Adipocyte (in vitro differentiated cells): ENCODE data around the gene LRRC28.

ENCODE experiments used
- DNase-seq: peaks from one replicate; pipeline ENCODE4 v3.0.0-alpha.2; 2015; ENCODE audit warnings: low read depth
- H3K27me3 ChIP-seq: replicated peaks from 2 replicates; pipeline ENCODE4 v1.7.0; 2013; ENCODE audit warnings: mild to moderate bottlenecking, low read length, moderate library complexity; ENCODE audit not compliant: control insufficient read depth, insufficient read depth
- H3K36me3 ChIP-seq: 2 replicates; pipeline ENCODE4 v1.7.0; 2013; ENCODE audit warnings: low read length, mild to moderate bottlenecking, moderate library complexity; ENCODE audit not compliant: control insufficient read depth, insufficient read depth, severe bottlenecking
- H3K4me1 ChIP-seq: 2 replicates; pipeline ENCODE4 v1.7.0; 2013; ENCODE audit warnings: mild to moderate bottlenecking, low read length, moderate library complexity; ENCODE audit not compliant: control insufficient read depth, insufficient read depth
- H3K4me3 ChIP-seq: 2 replicates; pipeline ENCODE4 v1.7.0; 2013; ENCODE audit warnings: mild to moderate bottlenecking, low read length, moderate library complexity
- H3K9ac ChIP-seq: 2 replicates; pipeline ENCODE4 v1.7.0; 2013; ENCODE audit warnings: mild to moderate bottlenecking, low read length, moderate library complexity
- H3K9me3 ChIP-seq: 2 replicates; pipeline ENCODE4 v1.7.0; 2013; ENCODE audit warnings: mild to moderate bottlenecking, low read length, moderate library complexity; ENCODE audit not compliant: control insufficient read depth

Gene LRRC28

DNA sequence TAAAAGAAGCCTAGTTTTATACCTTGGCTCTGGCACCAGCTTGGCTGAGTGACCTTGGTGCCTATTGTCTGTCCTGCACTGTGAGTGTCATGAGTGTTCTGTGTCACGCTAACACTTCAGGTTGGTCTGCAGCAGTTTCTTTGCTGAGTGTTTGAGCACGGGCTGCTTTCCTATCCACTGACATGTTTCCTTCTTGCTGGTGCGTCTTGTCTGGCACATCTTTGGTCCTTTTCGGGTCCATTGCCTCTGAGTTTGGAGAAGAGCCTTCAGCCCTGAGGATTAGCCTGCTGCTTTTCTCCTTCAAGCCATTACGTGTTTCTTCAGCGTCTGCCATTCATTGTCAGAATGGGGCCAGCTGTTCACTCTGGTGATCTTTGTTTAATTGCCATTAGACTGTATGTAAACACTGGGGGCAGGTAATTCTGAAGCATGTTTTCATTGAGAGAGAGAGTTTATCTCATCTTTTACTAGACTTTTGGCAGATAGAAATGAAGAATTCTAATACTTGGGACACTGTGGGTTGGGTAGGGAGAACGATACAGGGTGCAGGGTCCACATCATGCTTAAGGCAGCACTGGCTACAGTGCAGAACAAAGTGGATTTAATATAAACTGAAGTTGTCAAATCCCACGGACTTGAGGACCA lies 55.5 kb downstream of the LRRC28 start:
- Histone ChIP-seq H3K4me3 (peak overlapping the region; percentile 55), H3K36me3 (no peaks in the 10 kb centered on the region), H3K9me3 (no peaks in the 10 kb centered on the region), H3K4me1 (peaks cover 23% of the 10 kb centered on the region), H3K9ac (no peak overlapping the region), H3K27me3 (no peaks in the 10 kb centered on the region)
- DNase-seq = peak; percentile 13

DNA sequence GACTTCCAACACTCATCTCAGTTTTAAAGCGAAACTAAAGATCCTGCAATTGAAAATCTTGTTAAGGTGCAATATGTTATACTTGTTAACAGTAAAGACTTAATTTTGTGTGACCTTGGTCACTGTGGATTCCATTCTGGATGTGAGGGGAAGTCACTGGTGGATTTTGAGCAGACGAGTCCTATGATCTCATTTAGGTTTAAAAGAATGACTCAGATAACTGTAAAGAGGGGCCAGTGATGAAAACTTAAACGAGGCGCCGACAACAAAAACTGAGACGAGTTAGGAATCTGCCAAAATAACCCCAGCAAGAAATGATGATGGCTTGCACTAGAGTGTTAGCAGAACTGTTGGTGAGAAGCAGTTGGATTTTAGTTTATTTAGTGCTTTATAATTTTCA lies 56.5 kb downstream of the LRRC28 start:
- H3K4me1 ChIP-seq = peaks cover 23% of the 10 kb centered on the region
- H3K36me3 ChIP-seq = no peaks in the 10 kb centered on the region

DNA sequence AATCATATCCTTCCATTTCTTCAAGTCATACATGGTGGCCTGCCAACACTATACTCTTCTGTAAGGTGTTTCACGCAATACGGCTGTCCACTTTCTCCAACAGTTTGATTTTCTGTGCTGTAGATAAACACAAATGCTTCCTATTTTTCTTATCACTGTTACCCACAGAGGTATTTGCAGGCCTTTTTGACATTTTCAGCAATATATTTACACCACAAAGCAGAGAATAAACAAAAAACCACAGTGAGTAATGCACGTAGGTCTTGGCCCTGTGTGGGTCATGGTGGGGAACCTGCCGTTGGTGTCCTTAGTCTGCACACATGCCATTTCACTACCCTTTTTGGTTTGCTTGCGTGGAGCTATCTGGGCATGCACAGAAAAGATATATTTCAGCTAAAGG lies 59.5 kb downstream of the LRRC28 start:
- Histone ChIP-seq H3K27me3 (no peaks in the 10 kb centered on the region), H3K4me1 (peaks cover 20% of the 10 kb centered on the region), H3K4me3 (no peak overlapping the region), H3K36me3 (peaks cover 8% of the 10 kb centered on the region), H3K9ac (no peak overlapping the region), H3K9me3 (peaks cover 15% of the 10 kb centered on the region)
- DNase-seq = no peak

More for the DNA sequence above, 56.5 kb downstream of the LRRC28 start:
- H3K9me3 ChIP-seq = peaks cover 5% of the 10 kb centered on the region
- H3K4me3 ChIP-seq = no peak overlapping the region
- H3K27me3 ChIP-seq = no peaks in the 10 kb centered on the region
- H3K9ac ChIP-seq = no peak overlapping the region
- no peak for DNase-seq

- Histone ChIP-seq H3K36me3 (peaks cover 8% of the 10 kb centered on the region), H3K4me1 (peaks cover 8% of the 10 kb centered on the region), H3K4me3 (no peak overlapping the region), H3K27me3 (no peaks in the 10 kb centered on the region), H3K9me3 (peaks cover 15% of the 10 kb centered on the region), H3K9ac (no peak overlapping the region)
- no peak for DNase-seq
These were observed 60.9 kb downstream of the LRRC28 start for GRCh38 chr15:99312228-99312627.

- peaks cover 8% of the 10 kb centered on the region for H3K4me1 ChIP-seq
- H3K9ac ChIP-seq = no peak overlapping the region
These were observed 61.5 kb downstream of the LRRC28 start for GRCh38 chr15:99312794-99313193.

DNA sequence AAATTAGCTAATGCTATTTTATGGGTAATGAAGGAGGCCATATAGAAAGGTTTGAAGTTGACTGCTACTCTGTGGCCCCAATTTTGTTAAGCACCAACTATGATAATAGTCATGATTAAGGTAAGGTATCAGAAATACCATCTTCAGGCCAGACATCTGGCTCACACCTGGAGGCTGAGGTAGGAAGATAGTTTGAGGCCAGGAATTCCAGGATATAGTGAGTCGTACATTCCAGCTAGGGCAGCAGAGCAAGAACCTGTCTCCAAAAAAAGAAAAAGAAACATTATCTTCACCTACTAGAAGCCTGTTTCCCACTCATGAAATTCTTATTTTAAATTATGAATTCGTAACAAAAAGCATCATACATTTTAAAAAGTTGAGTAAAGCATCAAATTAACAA lies 64.4 kb downstream of the LRRC28 start:
- Histone ChIP-seq H3K9me3 (peaks cover 15% of the 10 kb centered on the region), H3K9ac (no peak overlapping the region), H3K36me3 (peaks cover 8% of the 10 kb centered on the region), H3K27me3 (no peaks in the 10 kb centered on the region), H3K4me3 (no peak overlapping the region), H3K4me1 (peaks cover 1% of the 10 kb centered on the region)
- no peak for DNase-seq

More at GRCh38 chr15:99312794-99313193, 61.5 kb downstream of the LRRC28 start:
- DNase-seq = no peak
- Histone ChIP-seq H3K27me3 (no peaks in the 10 kb centered on the region), H3K4me3 (peak overlapping the region; percentile 17), H3K9me3 (peaks cover 15% of the 10 kb centered on the region), H3K36me3 (peaks cover 8% of the 10 kb centered on the region)

- Histone ChIP-seq H3K27me3 (no peaks in the 10 kb centered on the region), H3K36me3 (no peaks in the 10 kb centered on the region), H3K9me3 (no peaks in the 10 kb centered on the region), H3K4me1 (peaks cover 5% of the 10 kb centered on the region), H3K9ac (no peak overlapping the region), H3K4me3 (no peak overlapping the region)
- DNase-seq = no peak
These were observed 69.3 kb downstream of the LRRC28 start for GRCh38 chr15:99320374-99321215.

DNA sequence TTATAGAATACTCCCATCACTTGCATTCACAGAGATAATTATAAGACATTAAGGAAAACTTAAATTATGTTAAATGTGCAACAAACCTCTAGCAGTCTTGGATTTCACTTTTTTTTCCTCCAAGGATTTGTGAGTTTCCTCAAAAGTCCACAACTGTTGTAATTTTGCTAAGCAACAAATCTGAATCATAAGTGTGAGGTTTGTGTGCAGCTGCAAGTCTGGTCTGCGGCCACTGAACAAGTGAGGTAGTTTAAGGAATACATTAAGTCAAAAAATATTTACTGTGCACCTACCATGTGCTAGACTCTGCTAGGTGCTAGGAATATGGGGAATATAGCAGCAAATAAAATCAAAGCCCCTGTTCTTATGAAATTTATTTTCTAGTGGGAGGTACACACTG lies 70.2 kb downstream of the LRRC28 start:
- no peak overlapping the region for H3K4me3 ChIP-seq
- H3K9ac ChIP-seq = no peak overlapping the region
- H3K4me1 ChIP-seq = peaks cover 5% of the 10 kb centered on the region
- DNase-seq = no peak
- no peaks in the 10 kb centered on the region for H3K27me3 ChIP-seq
- H3K9me3 ChIP-seq = no peaks in the 10 kb centered on the region
- no peaks in the 10 kb centered on the region for H3K36me3 ChIP-seq

GRCh38 chr15:99322643-99323405 lies 71.5 kb downstream of the LRRC28 start:
- no peaks in the 10 kb centered on the region for H3K36me3 ChIP-seq
- no peaks in the 10 kb centered on the region for H3K9me3 ChIP-seq
- H3K4me3 ChIP-seq = no peak overlapping the region
- no peaks in the 10 kb centered on the region for H3K27me3 ChIP-seq
- H3K4me1 ChIP-seq = peaks cover 5% of the 10 kb centered on the region
- no peak for DNase-seq
- no peak overlapping the region for H3K9ac ChIP-seq

- peak; percentile 93 for DNase-seq
- Histone ChIP-seq H3K9me3 (no peaks in the 10 kb centered on the region), H3K9ac (peak overlapping the region; percentile 65), H3K27me3 (no peaks in the 10 kb centered on the region), H3K36me3 (no peaks in the 10 kb centered on the region), H3K4me1 (peaks cover 5% of the 10 kb centered on the region), H3K4me3 (peak overlapping the region; percentile 73)
These were observed 72.9 kb downstream of the LRRC28 start for GRCh38 chr15:99324082-99324620.

GRCh38 chr15:99324700-99325099 lies 73.4 kb downstream of the LRRC28 start:
- Histone ChIP-seq H3K27me3 (no peaks in the 10 kb centered on the region), H3K9ac (peak overlapping the region; percentile 65), H3K4me3 (peak overlapping the region; percentile 73), H3K36me3 (no peaks in the 10 kb centered on the region), H3K9me3 (no peaks in the 10 kb centered on the region), H3K4me1 (peaks cover 5% of the 10 kb centered on the region)
- DNase-seq = no peak
